OCI-M2 (cell line): ENCODE measurements around the gene MEF2D.

Experiments used
- DNase-seq: peaks from one replicate; lab custom pipeline; 2025; ENCODE audit not compliant: unreplicated experiment; lab: John Stamatoyannopoulos, UW

Gene MEF2D

GRCh38 chr1:156525071-156525501, 24.5 kb upstream of the MEF2D start:
- no peak for DNase-seq

- DNase-seq, result no peak
These were observed 23.9 kb upstream of the MEF2D start for GRCh38 chr1:156524481-156524869.

GRCh38 chr1:156523801-156524480, 23.4 kb upstream of the MEF2D start:
- no peak for DNase-seq

GRCh38 chr1:156522443-156522970, 21.9 kb upstream of the MEF2D start:
- DNase-seq, result no peak

- DNase-seq, result no peak
These were observed 17.2 kb upstream of the MEF2D start for GRCh38 chr1:156517748-156518147.

- DNase-seq, result no peak
These were observed 16.2 kb upstream of the MEF2D start for GRCh38 chr1:156516821-156517220.

GRCh38 chr1:156515956-156516355, 15.4 kb upstream of the MEF2D start:
- DNase-seq, result no peak

- no peak for DNase-seq
These were observed 12.6 kb upstream of the MEF2D start for GRCh38 chr1:156513185-156513584.

- DNase-seq, result no peak
These were observed 11.1 kb upstream of the MEF2D start for GRCh38 chr1:156511644-156512043.

GRCh38 chr1:156510709-156511108, 10.1 kb upstream of the MEF2D start:
- no peak for DNase-seq

- no peak for DNase-seq
These were observed 9.0 kb upstream of the MEF2D start for GRCh38 chr1:156509424-156510034.

GRCh38 chr1:156508955-156509234, 8.3 kb upstream of the MEF2D start:
- no peak for DNase-seq

GRCh38 chr1:156508205-156508954, 7.8 kb upstream of the MEF2D start:
- DNase-seq, result no peak

GRCh38 chr1:156506450-156506849, 5.9 kb upstream of the MEF2D start:
- no peak for DNase-seq

GRCh38 chr1:156505679-156506298, 5.2 kb upstream of the MEF2D start:
- no peak for DNase-seq

- DNase-seq, result no peak
These were observed 4.5 kb upstream of the MEF2D start for GRCh38 chr1:156504821-156505678.

- no peak for DNase-seq
These were observed 3.9 kb upstream of the MEF2D start for GRCh38 chr1:156504438-156504813.

GRCh38 chr1:156503698-156504437, 3.3 kb upstream of the MEF2D start:
- DNase-seq, result no peak

- DNase-seq, result no peak
These were observed 2.5 kb upstream of the MEF2D start for GRCh38 chr1:156502894-156503697.
